MM.1S (cell line): Measurements from ENCODE around the gene DDX10.

Source experiments
- CTCF ChIP-seq: fragments of 300-600 bp; sonication (generic); IDR thresholded peaks from 2 replicates; pipeline ENCODE4 v1.5.1; 2016; ENCODE audit warnings: antibody characterized with exemption, low read length, mixed read lengths
- EZH2 ChIP-seq: fragments of 300-600 bp; sonication (generic); optimal IDR thresholded peaks from 2 replicates; pipeline ENCODE3; 2017; ENCODE audit warnings: low read depth, mild to moderate bottlenecking, antibody characterized with exemption, low read length, mixed read lengths
- EZH2phosphoT487 ChIP-seq: fragments of 300-600 bp; sonication (generic); IDR thresholded peaks from 2 replicates; pipeline ENCODE4 v1.6.1; 2018; ENCODE audit warnings: antibody characterized with exemption, low read length

GRCh38 chr11:108807262-108807661 lies 142.4 kb downstream of the DDX10 start:
- TF ChIP-seq CTCF, result no peak
- TF ChIP-seq EZH2, result no peak
- no peak for TF ChIP-seq EZH2phosphoT487
